Endothelial cell (in vitro differentiated cells): ENCODE data around the gene FARS2. TPM values are rescaled to one million over a fixed set of nuclear protein-coding genes. Genes with fewer than 3 reads are reported as not detected.

Experiments
- DNase-seq: peaks from one replicate; pipeline ENCODE4 v3.0.0; 2021; ENCODE audit warnings: low spot score
- H3K27ac Mint-ChIP-seq: one replicate; pipeline ENCODE4 v1.8.0; 2021; ENCODE audit warnings: mixed read lengths, inconsistent platforms; ENCODE audit not compliant: unreplicated experiment
- H3K27me3 Mint-ChIP-seq: one replicate; pipeline ENCODE4 v1.8.0; 2021; ENCODE audit warnings: mild to moderate bottlenecking, moderate library complexity, mixed read lengths, inconsistent platforms; ENCODE audit not compliant: unreplicated experiment
- H3K36me3 Mint-ChIP-seq: one replicate; pipeline ENCODE4 v1.8.0; 2021; ENCODE audit warnings: mild to moderate bottlenecking, low read depth, mixed read lengths, inconsistent platforms; ENCODE audit not compliant: unreplicated experiment
- H3K4me1 Mint-ChIP-seq: one replicate; pipeline ENCODE4 v1.8.0; 2021; ENCODE audit warnings: mild to moderate bottlenecking, mixed read lengths, inconsistent platforms; ENCODE audit not compliant: unreplicated experiment
- H3K4me3 Mint-ChIP-seq: one replicate; pipeline ENCODE4 v1.8.0; 2021; ENCODE audit warnings: mild to moderate bottlenecking, mixed read lengths, inconsistent platforms; ENCODE audit not compliant: unreplicated experiment
- H3K9me3 Mint-ChIP-seq: one replicate; pipeline ENCODE4 v1.8.0; 2021; ENCODE audit warnings: mixed read lengths, inconsistent platforms; ENCODE audit not compliant: unreplicated experiment
- CTCF ChIP-seq: fragments of 200-600 bp; sonication (generic); IDR thresholded peaks from one replicate; pipeline ENCODE4 v1.5.0; 2021; ENCODE audit warnings: antibody characterized with exemption; ENCODE audit not compliant: unreplicated experiment
- total RNA-seq: library from RNA; stranded (reverse); fragmentation: NEBNext Ultra II Directional; extraction: Animal tissue kit (Norgen Biotek cat#: 25700); gene quantifications from one replicate; pipeline ENCODE4 v1.2.1, GENCODE V29; 2021; ENCODE audit not compliant: unreplicated experiment

FARS2 gene
- total RNA-seq, 1 donor from 2014 or later = 17.8 TPM

GRCh38 chr6:5582762-5583161 lies 321.4 kb downstream of the FARS2 start:
- no peak overlapping the region for H3K27ac Mint-ChIP-seq
- H3K4me1 Mint-ChIP-seq = peaks cover 4% of the 10 kb centered on the region
- no peaks in the 10 kb centered on the region for H3K9me3 Mint-ChIP-seq
- DNase-seq = no peak
- H3K36me3 Mint-ChIP-seq = peaks cover 4% of the 10 kb centered on the region
- no peak overlapping the region for H3K4me3 Mint-ChIP-seq
- H3K27me3 Mint-ChIP-seq = no peaks in the 10 kb centered on the region
- no peak for TF ChIP-seq CTCF

DNA sequence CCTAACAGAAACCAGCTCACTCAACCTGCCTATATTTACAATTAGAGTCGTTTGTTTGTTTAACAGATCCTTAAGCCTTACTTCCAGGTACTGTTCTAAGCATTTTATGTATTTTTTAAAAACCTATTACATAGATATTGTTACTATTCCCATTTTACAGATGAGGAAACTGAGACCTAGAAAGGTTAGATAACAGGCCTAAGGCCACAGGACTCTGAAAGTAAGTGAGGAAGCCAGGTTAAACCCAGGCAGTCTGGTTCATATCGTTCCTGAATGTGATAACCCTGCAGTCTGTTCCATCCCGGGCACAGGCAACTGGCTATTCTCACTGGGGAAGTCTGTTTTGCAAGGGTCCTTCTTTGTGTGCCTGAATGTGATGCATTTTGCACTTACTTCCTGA lies 322.2 kb downstream of the FARS2 start:
- no peak overlapping the region for H3K27ac Mint-ChIP-seq
- H3K27me3 Mint-ChIP-seq = peaks cover under 1% of the 10 kb centered on the region
- no peak for DNase-seq
- H3K36me3 Mint-ChIP-seq = peaks cover 4% of the 10 kb centered on the region
- peaks cover 4% of the 10 kb centered on the region for H3K4me1 Mint-ChIP-seq
- no peak for TF ChIP-seq CTCF
- no peak overlapping the region for H3K4me3 Mint-ChIP-seq
- H3K9me3 Mint-ChIP-seq = no peaks in the 10 kb centered on the region

DNA sequence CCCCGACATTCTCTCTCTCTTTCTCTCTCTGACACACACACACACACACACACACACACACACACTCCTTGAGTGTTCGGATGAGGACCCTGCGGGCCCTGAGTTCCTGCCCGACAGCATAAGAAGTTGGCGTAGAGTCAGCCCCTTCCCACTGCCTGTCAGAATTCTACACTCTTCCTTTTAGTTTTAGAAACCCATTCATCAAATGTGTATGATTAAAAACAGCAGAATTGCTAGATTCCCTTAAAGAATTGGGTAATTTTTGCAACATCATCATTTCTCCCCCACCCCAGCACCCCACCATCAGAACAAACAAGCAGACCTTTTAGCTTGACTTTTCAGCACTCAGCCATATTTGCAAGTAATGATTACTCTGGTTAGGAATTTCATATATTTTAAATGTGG lies 322.8 kb downstream of the FARS2 start:
- H3K27me3 Mint-ChIP-seq = peaks cover 2% of the 10 kb centered on the region
- H3K4me1 Mint-ChIP-seq = peaks cover 4% of the 10 kb centered on the region
- H3K36me3 Mint-ChIP-seq = peaks cover 4% of the 10 kb centered on the region
- TF ChIP-seq CTCF = no peak
- H3K4me3 Mint-ChIP-seq = no peak overlapping the region
- H3K9me3 Mint-ChIP-seq = no peaks in the 10 kb centered on the region
- H3K27ac Mint-ChIP-seq = no peak overlapping the region
- DNase-seq = no peak

GRCh38 chr6:5587648-5588047 lies 326.3 kb downstream of the FARS2 start:
- H3K27ac Mint-ChIP-seq = no peak overlapping the region
- H3K9me3 Mint-ChIP-seq = no peaks in the 10 kb centered on the region
- H3K4me3 Mint-ChIP-seq = no peak overlapping the region
- H3K36me3 Mint-ChIP-seq = peaks cover 4% of the 10 kb centered on the region
- no peak for TF ChIP-seq CTCF
- no peak for DNase-seq
- no peaks in the 10 kb centered on the region for H3K4me1 Mint-ChIP-seq
- H3K27me3 Mint-ChIP-seq = peaks cover 2% of the 10 kb centered on the region

- Mint-ChIP-seq H3K9me3 (no peaks in the 10 kb centered on the region), H3K4me3 (no peak overlapping the region), H3K36me3 (peaks cover 4% of the 10 kb centered on the region), H3K27ac (no peak overlapping the region), H3K4me1 (no peaks in the 10 kb centered on the region), H3K27me3 (peaks cover 2% of the 10 kb centered on the region)
- no peak for TF ChIP-seq CTCF
- DNase-seq = no peak
Observed at GRCh38 chr6:5589422-5590141, 328.3 kb downstream of the FARS2 start.
